Measurements from ENCODE around the gene KCTD19.

Gene KCTD19

GRCh38 chr16:67248073-67248400 is 78.5 kb downstream of the KCTD19 start:
- peaks cover 44% of the 10 kb centered on the region for H3K4me1 Mint-ChIP-seq
- ATAC-seq (no peak), DNase-seq (ENCODE audit: low spot score in 2 of 2) (no peak)
- H3K36me3 Mint-ChIP-seq: peaks cover 19% of the 10 kb centered on the region
- H3K9me3 Mint-ChIP-seq: no peaks in the 10 kb centered on the region
- peak overlapping the region; percentile 96 for H3K27ac Mint-ChIP-seq
- H3K4me3 Mint-ChIP-seq: peak overlapping the region; percentile 86

- Mint-ChIP-seq H3K9me3 (no peaks in the 10 kb centered on the region), H3K4me3 (peak within 1 kb of the TSS; percentile 86), H3K27ac (peak within 1 kb of the TSS; percentile 96), H3K36me3 (peaks cover 19% of the 10 kb centered on the region), H3K4me1 (peaks cover 48% of the 10 kb centered on the region)
- ATAC-seq (peak; percentile 77), DNase-seq (ENCODE audit: low spot score in 2 of 2) (peak; percentile 98 to 100)
These were observed 79.1 kb downstream of the KCTD19 start, which contains the start of gene FHOD1 for GRCh38 chr16:67247192-67248072. Gene FHOD1 (minus strand): TSS chr16:67247481. CDS start chr16:67247410, 71 bp downstream.

- peaks cover 20% of the 10 kb centered on the region for H3K36me3 Mint-ChIP-seq
- DNase-seq (ENCODE audit: low spot score in 2 of 2) (peak; percentile 47 to 85), ATAC-seq (peak; percentile 1)
- H3K4me3 Mint-ChIP-seq: peak overlapping the region; percentile 86
- H3K9me3 Mint-ChIP-seq: no peaks in the 10 kb centered on the region
- H3K4me1 Mint-ChIP-seq: peaks cover 50% of the 10 kb centered on the region
- peak overlapping the region; percentile 96 for H3K27ac Mint-ChIP-seq
These were observed 79.8 kb downstream of the KCTD19 start for GRCh38 chr16:67246756-67247191.

GRCh38 chr16:67246081-67246755 is 80.3 kb downstream of the KCTD19 start:
- H3K27ac Mint-ChIP-seq: peak overlapping the region; percentile 98
- H3K4me1 Mint-ChIP-seq: peaks cover 56% of the 10 kb centered on the region
- no peaks in the 10 kb centered on the region for H3K9me3 Mint-ChIP-seq
- ATAC-seq (peak; percentile 32), DNase-seq (ENCODE audit: low spot score in 2 of 2) (peak; percentile 50 to 87)
- H3K36me3 Mint-ChIP-seq: peaks cover 26% of the 10 kb centered on the region
- peak overlapping the region; percentile 86 for H3K4me3 Mint-ChIP-seq

- H3K27ac Mint-ChIP-seq: peak overlapping the region; percentile 98
- peaks cover 30% of the 10 kb centered on the region for H3K36me3 Mint-ChIP-seq
- H3K9me3 Mint-ChIP-seq: no peaks in the 10 kb centered on the region
- ATAC-seq (no peak), DNase-seq (ENCODE audit: low spot score in 2 of 2) (no peak)
- H3K4me1 Mint-ChIP-seq: peaks cover 61% of the 10 kb centered on the region
- peak overlapping the region; percentile 86 for H3K4me3 Mint-ChIP-seq
These were observed 80.9 kb downstream of the KCTD19 start for GRCh38 chr16:67245674-67246080.

GRCh38 chr16:67245186-67245585 is 81.4 kb downstream of the KCTD19 start:
- Mint-ChIP-seq H3K27ac (peak overlapping the region; percentile 98), H3K9me3 (no peaks in the 10 kb centered on the region), H3K4me3 (peak overlapping the region; percentile 86), H3K4me1 (peaks cover 62% of the 10 kb centered on the region), H3K36me3 (peaks cover 34% of the 10 kb centered on the region)
- ATAC-seq (no peak), DNase-seq (ENCODE audit: low spot score in 2 of 2) (no peak)

- Mint-ChIP-seq H3K36me3 (peaks cover 40% of the 10 kb centered on the region), H3K9me3 (no peaks in the 10 kb centered on the region), H3K4me3 (peak overlapping the region; percentile 86), H3K27ac (peak overlapping the region; percentile 98), H3K4me1 (peaks cover 56% of the 10 kb centered on the region)
- DNase-seq (ENCODE audit: low spot score in 2 of 2) (peak; percentile 56 to 88), ATAC-seq (peak; percentile 79)
These were observed 82.0 kb downstream of the KCTD19 start for GRCh38 chr16:67244387-67245185.

GRCh38 chr16:67243481-67243880 is 83.1 kb downstream of the KCTD19 start:
- ATAC-seq (no peak), DNase-seq (ENCODE audit: low spot score in 2 of 2) (no peak)
- H3K4me3 Mint-ChIP-seq: peak overlapping the region; percentile 86
- H3K27ac Mint-ChIP-seq: peak overlapping the region; percentile 98
- H3K9me3 Mint-ChIP-seq: no peaks in the 10 kb centered on the region
- H3K4me1 Mint-ChIP-seq: peaks cover 50% of the 10 kb centered on the region
- peaks cover 51% of the 10 kb centered on the region for H3K36me3 Mint-ChIP-seq

GRCh38 chr16:67242138-67242730 is 84.3 kb downstream of the KCTD19 start:
- no peaks in the 10 kb centered on the region for H3K9me3 Mint-ChIP-seq
- H3K4me3 Mint-ChIP-seq: no peak overlapping the region
- ATAC-seq: no peak
- H3K27ac Mint-ChIP-seq: peak overlapping the region; percentile 90
- peaks cover 58% of the 10 kb centered on the region for H3K36me3 Mint-ChIP-seq
- DNase-seq (ENCODE audit: low spot score in 2 of 2): no peak
- H3K4me1 Mint-ChIP-seq: peaks cover 47% of the 10 kb centered on the region

- DNase-seq (ENCODE audit: low spot score in 2 of 2) (no peak), ATAC-seq (no peak)
- peak overlapping the region; percentile 90 for H3K27ac Mint-ChIP-seq
- peak overlapping the region; percentile 25 for H3K4me3 Mint-ChIP-seq
- peaks cover 54% of the 10 kb centered on the region for H3K4me1 Mint-ChIP-seq
- H3K36me3 Mint-ChIP-seq: peaks cover 68% of the 10 kb centered on the region
- H3K9me3 Mint-ChIP-seq: no peaks in the 10 kb centered on the region
These were observed 85.3 kb downstream of the KCTD19 start for GRCh38 chr16:67241008-67241900.

GRCh38 chr16:67240506-67240905 is 86.0 kb downstream of the KCTD19 start:
- DNase-seq (ENCODE audit: low spot score in 2 of 2) (no peak), ATAC-seq (no peak)
- Mint-ChIP-seq H3K36me3 (peaks cover 75% of the 10 kb centered on the region), H3K4me1 (peaks cover 59% of the 10 kb centered on the region), H3K27ac (peak overlapping the region; percentile 90), H3K9me3 (no peaks in the 10 kb centered on the region), H3K4me3 (no peak overlapping the region)

Measured in stimulated activated effector memory CD8-positive, alpha-beta T cell treated with anti-CD3 and anti-CD28 coated beads, Interleukin-12 subunit alpha, Interleukin-12 subunit beta, amount 100 ng/mL, for 72 hours (primary cell).